Naive B cell (primary cell): ENCODE results near the gene TMC3. TPM values are rescaled to one million over a fixed set of nuclear protein-coding genes. Genes with fewer than 3 reads are reported as not detected.

Experiments used
- ATAC-seq, 2 donors: fragments of 150-1000 bp; cut with Tn5 transposase; 2 replicates each; pipeline ENCODE4 v1.10.0; 2021; ENCODE audit warnings: low read depth in 2 of 2, mild to moderate bottlenecking in 2 of 2, moderate library complexity in 2 of 2
- DNase-seq: peaks from one replicate; pipeline ENCODE4 v3.0.0; 2022
- H3K27ac Mint-ChIP-seq, 6 donors: one replicate each; pipeline ENCODE4 v1.8.0; 2020 to 2022; ENCODE audit warnings: mild to moderate bottlenecking in 6 of 6, mixed read lengths in 6 of 6, moderate library complexity in 5 of 6, inconsistent platforms in 2 of 6
- H3K27me3 Mint-ChIP-seq, 3 donors: one replicate each; pipeline ENCODE4 v1.8.0; 2021 to 2022; ENCODE audit warnings: mixed read lengths in 3 of 3, mild to moderate bottlenecking in 1 of 3
- H3K36me3 Mint-ChIP-seq, 2 donors: one replicate each; pipeline ENCODE4 v1.8.0; 2020 to 2022; ENCODE audit warnings: mixed read lengths in 2 of 2, inconsistent platforms in 1 of 2, mild to moderate bottlenecking in 1 of 2
- H3K4me1 Mint-ChIP-seq, 3 donors: one replicate each; pipeline ENCODE4 v1.8.0; 2020 to 2022; ENCODE audit warnings: mixed read lengths in 3 of 3, inconsistent platforms in 1 of 3, mild to moderate bottlenecking in 1 of 3, moderate library complexity in 1 of 3
- H3K4me3 Mint-ChIP-seq, 8 donors: one replicate each; pipeline ENCODE4 v1.8.0; 2020 to 2022; ENCODE audit warnings: mild to moderate bottlenecking in 8 of 8, mixed read lengths in 8 of 8, moderate library complexity in 8 of 8, inconsistent platforms in 2 of 8
- H3K9me3 Mint-ChIP-seq, 7 donors: one replicate each; pipeline ENCODE4 v1.8.0; 2020 to 2022; ENCODE audit warnings: mixed read lengths in 7 of 7, mild to moderate bottlenecking in 5 of 7, inconsistent platforms in 2 of 7, moderate library complexity in 1 of 7
- polyA plus RNA-seq, 6 donors: library from polyadenylated mRNA; unstranded; fragments of 300-500 nt; fragmentation: Illumina TruSeq; gene quantifications; one replicate each; pipeline ENCODE4 v1.2.3, GENCODE V29; 2021; ENCODE audit warnings: low read depth in 6 of 6

Gene TMC3
- polyA plus RNA-seq, 6 donors from 2014 or later: not detected

DNA sequence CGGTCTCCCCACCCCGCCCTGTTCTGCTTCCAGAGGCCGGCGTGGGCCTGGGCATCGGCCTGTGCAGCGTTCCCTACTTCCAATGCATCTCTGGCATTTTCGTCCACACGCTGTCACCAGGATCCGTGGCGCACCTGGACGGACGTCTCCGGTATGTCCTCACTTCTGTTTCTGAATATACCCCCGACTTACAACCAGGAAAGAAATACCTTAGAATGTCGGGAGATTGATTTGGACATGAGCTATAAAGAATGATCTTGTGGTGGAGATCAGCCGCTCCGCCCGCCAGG, 91.5 kb downstream of the TMC3 start:
- Mint-ChIP-seq H3K9me3 (peaks cover 2 to 10% (median 2%) of the 10 kb centered on the region in 7 donors), H3K4me1 (peaks cover 47 to 51% (median 49%) of the 10 kb centered on the region in 3 donors), H3K27me3 (no peaks in the 10 kb centered on the region), H3K4me3 (no peak overlapping the region), H3K36me3 (peaks cover 0 to 4% of the 10 kb centered on the region in 2 donors), H3K27ac (peak overlapping the region in 2 of 6 donors; percentile 60 to 75)
- no peak for ATAC-seq
- DNase-seq: no peak

DNA sequence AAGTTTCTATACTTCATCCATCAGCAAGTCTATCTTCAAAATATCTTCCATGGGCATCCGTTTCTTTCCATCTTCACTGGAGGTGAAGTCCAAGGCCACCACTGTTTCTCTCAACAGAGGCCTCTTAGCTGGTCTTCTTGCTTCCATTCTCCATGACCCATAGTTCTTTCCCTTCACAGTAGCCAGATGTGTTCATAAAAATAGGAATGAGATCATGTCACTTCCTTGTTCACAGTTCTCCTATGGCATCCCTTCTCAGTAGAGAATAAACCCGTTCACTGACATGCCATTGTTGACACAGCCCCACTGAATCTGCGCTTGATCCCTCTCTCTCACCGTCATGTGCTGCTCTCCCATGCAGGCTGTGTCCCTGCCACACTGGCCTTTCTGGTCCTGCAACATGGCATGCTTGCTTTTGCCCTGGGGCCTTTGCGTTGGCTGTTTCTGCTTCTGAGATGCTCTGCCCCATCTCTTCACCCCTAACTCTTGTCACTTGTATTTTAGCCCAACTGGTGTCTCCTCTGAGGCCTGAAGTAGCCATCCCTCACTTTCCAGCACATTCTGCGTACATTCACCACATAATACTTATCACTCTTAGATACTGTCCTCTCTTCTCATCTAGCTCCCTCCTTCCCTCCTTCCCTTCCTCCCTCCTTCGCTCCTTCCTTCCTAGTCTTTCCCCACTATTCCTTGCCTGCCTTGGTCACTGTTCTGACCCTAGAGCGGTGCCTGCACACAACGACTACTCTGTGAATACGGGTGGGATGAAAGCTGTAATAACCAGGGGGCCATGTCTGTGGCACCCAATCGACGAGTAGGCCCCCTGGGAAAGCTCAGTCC, 92.0 kb downstream of the TMC3 start:
- Mint-ChIP-seq H3K4me1 (peaks cover 45 to 48% (median 46%) of the 10 kb centered on the region in 3 donors), H3K27me3 (no peaks in the 10 kb centered on the region), H3K27ac (peak overlapping the region in 3 of 6 donors; percentile 45 to 86 (median 74)), H3K9me3 (peaks cover 2 to 16% (median 5%) of the 10 kb centered on the region in 7 donors), H3K36me3 (peaks cover 4% of the 10 kb centered on the region in 2 donors), H3K4me3 (no peak overlapping the region)
- DNase-seq (no peak), ATAC-seq (no peak)

DNA sequence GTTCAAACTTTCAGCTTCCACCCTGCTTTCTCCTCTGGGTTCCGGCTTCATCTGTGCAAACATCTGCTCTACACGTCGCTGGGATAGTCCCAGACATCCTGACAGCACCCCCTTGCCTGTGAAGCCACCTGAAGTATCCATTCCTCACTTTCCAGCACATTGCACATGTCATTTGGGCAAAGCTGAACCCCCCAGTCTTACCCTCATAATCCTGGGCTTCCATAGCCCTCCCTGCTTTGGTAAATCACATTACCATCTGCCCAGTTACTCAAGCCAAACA, 92.6 kb downstream of the TMC3 start:
- ATAC-seq (no peak), DNase-seq (no peak)
- peaks cover 39 to 48% (median 46%) of the 10 kb centered on the region in 3 donors for H3K4me1 Mint-ChIP-seq
- H3K27me3 Mint-ChIP-seq: no peaks in the 10 kb centered on the region
- peaks cover 7 to 9% of the 10 kb centered on the region in 2 donors for H3K36me3 Mint-ChIP-seq
- peaks cover 3 to 21% (median 11%) of the 10 kb centered on the region in 7 donors for H3K9me3 Mint-ChIP-seq
- peak overlapping the region in 3 of 6 donors; percentile 45 to 86 (median 62) for H3K27ac Mint-ChIP-seq
- peak overlapping the region in 2 of 8 donors; percentile 1 to 57 for H3K4me3 Mint-ChIP-seq

Other genes with a start within 250 kb of the TMC3 start
- under 1 TPM in 1 of 6 donors, not detected in 5; 0.40 TPM for gene CFAP161, start 239.9 kb downstream of the TMC3 start, polyA plus RNA-seq
- 100 to 1,000 TPM; 146 to 315 (median 222) TPM for gene IL16, start 177.3 kb downstream of the TMC3 start, polyA plus RNA-seq
- 1 to 10 TPM; 5.1 to 9.6 (median 7.3) TPM for gene STARD5, start 50.1 kb downstream of the TMC3 start, polyA plus RNA-seq